ENCODE results near the gene KANSL1.

DNA sequence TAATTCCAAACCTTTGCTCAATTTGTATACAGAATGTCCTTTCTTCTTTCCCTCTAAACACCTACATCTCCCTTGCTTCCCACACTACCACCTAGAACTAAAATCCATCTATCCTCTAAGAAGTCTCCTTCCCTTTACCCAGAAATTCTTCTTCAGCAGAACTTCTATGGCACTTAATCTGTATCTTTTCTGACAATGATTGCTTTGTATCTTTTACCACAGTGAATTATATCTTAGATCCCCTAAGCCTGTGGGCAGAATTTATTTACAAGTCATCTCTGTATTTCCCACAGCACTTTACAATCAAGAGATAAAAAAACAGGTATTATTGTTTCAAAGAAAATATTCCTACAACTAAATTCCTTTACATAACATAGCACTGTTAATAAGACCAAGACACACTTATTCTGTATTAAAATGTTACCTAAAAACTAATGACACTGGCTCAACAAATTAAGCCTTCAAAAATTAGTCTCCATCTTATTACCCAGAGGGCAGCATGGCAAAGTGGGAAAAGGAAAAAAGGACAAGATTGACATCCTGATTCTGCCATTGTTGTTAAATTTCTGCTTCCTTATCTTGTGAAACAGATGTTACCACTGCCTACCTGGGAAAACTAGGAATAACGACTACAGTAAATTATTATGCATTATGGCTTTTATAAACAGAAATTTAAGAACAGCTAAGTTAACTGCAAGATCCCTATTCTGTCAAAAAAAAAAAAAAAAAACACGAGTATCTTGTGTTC is 42.8 kb downstream of the KANSL1 start:
- no peak for TF ChIP-seq CTCF (IDR thresholded peaks at IDR 0.05; ENCODE audit: insufficient read depth, low read length, poor library complexity, severe bottlenecking)
- no peak for TF ChIP-seq EZH2phosphoT487 (conservative IDR thresholded peaks at IDR 0.05; ENCODE audit: low read length)

Measured in SU-DHL-6 (cell line).